Right ventricle myocardium superior (tissue), 1 donor: Measurements from ENCODE around the gene ZPR1. TPM values are rescaled to one million over a fixed set of nuclear protein-coding genes. Genes with fewer than 3 reads are reported as not detected.
A peak's percentile ranks its signal among the peaks of the same experiment; 100 is the strongest.
"Not testable (repeated sequence)": the region's sequence is repeated elsewhere in the genome, so short reads cannot be mapped to it uniquely, and the experiment has no call there.

ENCODE experiments used
- ATAC-seq: fragments of 200-7000 bp; cut with Tn5 transposase; one replicate; pipeline ENCODE4 v1.9.1; 2020; ENCODE audit warnings: mild to moderate bottlenecking; ENCODE audit not compliant: poor library complexity
- DNase-seq: peaks from one replicate; pipeline ENCODE4 v3.0.0-alpha.2; 2020
- intact Hi-C: fragments of 100-400 bp; cut with DNase I; formaldehyde crosslinking; loops from one replicate; pipeline ENCODE4 v1.11.2; 2022
- total RNA-seq: library from RNA; stranded (reverse); fragmentation: NEBNext Ultra II Directional; extraction: Animal tissue kit (Norgen Biotek cat#: 25700); gene quantifications from one replicate; pipeline ENCODE4 v1.2.1, GENCODE V29; 2021
- donor health status: DM: no; HTN: yes; CAD: no; lungs with severe emphysema.

ZPR1 gene
- total RNA-seq, 1 donor from 2014 or later = 15.9 TPM

- no peak for DNase-seq
- no peak for ATAC-seq
- intact Hi-C loops = no loop called here
These were observed 10.8 kb downstream of the ZPR1 start for GRCh38 chr11:116777056-116777455.

GRCh38 chr11:116776522-116776984 is 11.3 kb downstream of the ZPR1 start:
- no peak for DNase-seq
- no peak for ATAC-seq
- intact Hi-C loops = no loop called here

GRCh38 chr11:116775975-116776374 is 11.8 kb downstream of the ZPR1 start:
- no peak for DNase-seq
- intact Hi-C loops = no loop called here
- no peak for ATAC-seq

GRCh38 chr11:116774661-116775060 is 13.2 kb downstream of the ZPR1 start:
- no peak for ATAC-seq
- no peak for DNase-seq
- intact Hi-C loops = no loop called here

GRCh38 chr11:116773203-116774097 is 14.4 kb downstream of the ZPR1 start:
- intact Hi-C loops = no loop called here
- DNase-seq (no peak), ATAC-seq (peak; percentile 72)

- ATAC-seq (peak; percentile 98), DNase-seq (peak; percentile 94)
- intact Hi-C loops = no loop called here
These were observed 15.2 kb downstream of the ZPR1 start, which contains the start of gene BUD13 for GRCh38 chr11:116772443-116773202. BUD13 (minus strand) TSS chr11:116772987; CDS start chr11:116772964, 23 bp downstream.

GRCh38 chr11:116771935-116772334 is 15.9 kb downstream of the ZPR1 start:
- intact Hi-C loops = no loop called here
- ATAC-seq (no peak), DNase-seq (no peak)

- ATAC-seq = no peak
- intact Hi-C loops = no loop called here
- no peak for DNase-seq
These were observed 25.7 kb downstream of the ZPR1 start for GRCh38 chr11:116762132-116762531.

GRCh38 chr11:116756044-116756443 is 31.8 kb downstream of the ZPR1 start:
- ATAC-seq, intact Hi-C loops, DNase-seq: not testable (repeated sequence)

- no peak for DNase-seq
- intact Hi-C loops = no loop called here
- ATAC-seq = no peak
These were observed 37.6 kb downstream of the ZPR1 start for GRCh38 chr11:116750070-116750718.

- ATAC-seq = no peak
- intact Hi-C loops = no loop called here
- DNase-seq = no peak
These were observed 45.7 kb downstream of the ZPR1 start for GRCh38 chr11:116742104-116742503.

- DNase-seq (no peak), ATAC-seq (no peak)
- intact Hi-C loops = no loop called here
These were observed 47.1 kb downstream of the ZPR1 start for GRCh38 chr11:116740741-116741140.

GRCh38 chr11:116738975-116739374 is 48.8 kb downstream of the ZPR1 start:
- intact Hi-C loops = no loop called here
- ATAC-seq = no peak
- DNase-seq = no peak

GRCh38 chr11:116736763-116737162 is 51.1 kb downstream of the ZPR1 start:
- intact Hi-C loops = no loop called here

GRCh38 chr11:116733969-116734508 is 53.8 kb downstream of the ZPR1 start:
- DNase-seq (no peak), ATAC-seq (no peak)
- intact Hi-C loops = no loop called here

More at GRCh38 chr11:116736763-116737162, 51.1 kb downstream of the ZPR1 start:
- ATAC-seq (no peak), DNase-seq (no peak)

GRCh38 chr11:116733043-116733755 is 54.6 kb downstream of the ZPR1 start:
- ATAC-seq (no peak), DNase-seq (no peak)
- intact Hi-C loops = no loop called here

- DNase-seq = peak; percentile 72
These were observed 55.4 kb downstream of the ZPR1 start for GRCh38 chr11:116732271-116733042.

More at GRCh38 chr11:116732271-116733042, 55.4 kb downstream of the ZPR1 start:
- ATAC-seq = peak; percentile 71
- intact Hi-C loops = no loop called here
